DOHH2 (cell line): ENCODE data around the gene HNRNPR.
"Not testable (repeated sequence)": the region's sequence is repeated elsewhere in the genome, so short reads cannot be mapped to it uniquely, and the experiment has no call there.

ENCODE experiments used
- H3F3A ChIP-seq: fragments of 200-600 bp; sonication (generic), shearing (Covaris generic); 2 replicates; pipeline ENCODE4 v1.6.0; 2016; ENCODE audit warnings: antibody characterized with exemption, mild to moderate bottlenecking; ENCODE audit not compliant: control insufficient read depth, insufficient read depth
- H3K27ac ChIP-seq: fragments of 200-600 bp; sonication (generic); 2 replicates; pipeline ENCODE4 v1.5.1; 2014; ENCODE audit warnings: low read depth, mild to moderate bottlenecking, low read length, moderate library complexity
- H3K27me3 ChIP-seq: fragments of 200-600 bp; sonication (generic); 2 replicates; pipeline ENCODE4 v1.6.1; 2014; ENCODE audit warnings: mild to moderate bottlenecking, low read length, mixed read lengths; ENCODE audit not compliant: control insufficient read depth
- H3K36me3 ChIP-seq: fragments of 200-600 bp; sonication (generic); 2 replicates; pipeline ENCODE4 v1.6.1; 2014; ENCODE audit warnings: mild to moderate bottlenecking, low read length, moderate library complexity, mixed read lengths; ENCODE audit not compliant: control insufficient read depth
- H3K4me1 ChIP-seq: fragments of 200-600 bp; sonication (generic); 2 replicates; pipeline ENCODE4 v1.6.1; 2014; ENCODE audit warnings: mild to moderate bottlenecking, low read length, mixed read lengths; ENCODE audit not compliant: control insufficient read depth
- H3K4me2 ChIP-seq: fragments of 200-600 bp; sonication (generic); 2 replicates; pipeline ENCODE4 v1.6.0; 2014; ENCODE audit warnings: mild to moderate bottlenecking, low read length, moderate library complexity
- H3K4me3 ChIP-seq: fragments of 200-600 bp; sonication (generic); 2 replicates; pipeline ENCODE4 v1.5.1; 2014; ENCODE audit warnings: mild to moderate bottlenecking, low read length, mixed read lengths
- H3K79me2 ChIP-seq: fragments of 200-600 bp; sonication (generic); 2 replicates; pipeline ENCODE4 v1.6.1; 2014; ENCODE audit warnings: mild to moderate bottlenecking, low read length, mixed read lengths; ENCODE audit not compliant: control insufficient read depth
- H3K9me2 ChIP-seq: fragments of 200-600 bp; sonication (generic); replicated peaks from 2 replicates; pipeline ENCODE4 v1.6.1; 2014; ENCODE audit warnings: mild to moderate bottlenecking, low read length, mixed read lengths; ENCODE audit not compliant: control insufficient read depth
- H3K9me3 ChIP-seq: fragments of 200-600 bp; sonication (generic); 2 replicates; pipeline ENCODE4 v1.6.1; 2014; ENCODE audit warnings: antibody characterized with exemption, low read length, mixed read lengths; ENCODE audit not compliant: control insufficient read depth, insufficient read depth
- H4K20me1 ChIP-seq: fragments of 200-600 bp; sonication (generic); 2 replicates; pipeline ENCODE4 v1.6.0; 2014; ENCODE audit warnings: low read depth, mild to moderate bottlenecking, antibody characterized with exemption, low read length, moderate library complexity; ENCODE audit not compliant: control insufficient read depth, insufficient read depth
- CTCF ChIP-seq: fragments of 200-600 bp; sonication (generic); IDR thresholded peaks from one replicate; pipeline ENCODE4 v1.5.1; 2014; ENCODE audit warnings: antibody characterized with exemption, mild to moderate bottlenecking, low read depth, low read length; ENCODE audit not compliant: poor library complexity, severe bottlenecking
- EZH2phosphoT487 ChIP-seq: fragments of 200-600 bp; sonication (generic); IDR thresholded peaks from 2 replicates; pipeline ENCODE4 v1.6.1; 2017; ENCODE audit warnings: borderline replicate concordance, mild to moderate bottlenecking, antibody characterized with exemption, low read length, moderate library complexity, mixed read lengths

Gene HNRNPR

GRCh38 chr1:23330846-23331245 is 13.2 kb downstream of the HNRNPR start:
- Histone ChIP-seq H3K9me3 (no peaks in the 10 kb centered on the region), H4K20me1 (peaks cover 19% of the 10 kb centered on the region), H3K4me2 (no peak overlapping the region), H3K79me2 (peaks cover 94% of the 10 kb centered on the region), H3K36me3 (peaks cover 92% of the 10 kb centered on the region), H3K27ac (no peak overlapping the region), H3K27me3 (no peaks in the 10 kb centered on the region), H3F3A (no peaks in the 10 kb centered on the region), H3K4me1 (no peaks in the 10 kb centered on the region), H3K9me2 (no peaks in the 10 kb centered on the region), H3K4me3 (no peak overlapping the region)
- TF ChIP-seq CTCF (no peak), EZH2phosphoT487 (no peak)

GRCh38 chr1:23325393-23325792 is 18.7 kb downstream of the HNRNPR start:
- TF ChIP-seq CTCF: no peak
- TF ChIP-seq EZH2phosphoT487: no peak
- H3K79me2 ChIP-seq: peaks cover 81% of the 10 kb centered on the region
- no peak overlapping the region for H3K4me3 ChIP-seq
- no peaks in the 10 kb centered on the region for H3K9me2 ChIP-seq
- H3K4me1 ChIP-seq: peaks cover 13% of the 10 kb centered on the region
- no peaks in the 10 kb centered on the region for H3K27me3 ChIP-seq
- no peak overlapping the region for H3K4me2 ChIP-seq
- peaks cover 11% of the 10 kb centered on the region for H4K20me1 ChIP-seq
- no peaks in the 10 kb centered on the region for H3K9me3 ChIP-seq
- no peak overlapping the region for H3K27ac ChIP-seq
- H3K36me3 ChIP-seq: peaks cover 85% of the 10 kb centered on the region
- H3F3A ChIP-seq: peaks cover 12% of the 10 kb centered on the region

- Histone ChIP-seq H3K27me3 (no peaks in the 10 kb centered on the region), H3K9me2 (no peaks in the 10 kb centered on the region), H3K4me1 (peaks cover 13% of the 10 kb centered on the region), H3K79me2 (peaks cover 79% of the 10 kb centered on the region), H3F3A (peaks cover 13% of the 10 kb centered on the region), H3K9me3 (no peaks in the 10 kb centered on the region), H3K27ac (no peak overlapping the region), H4K20me1 (peaks cover 17% of the 10 kb centered on the region), H3K4me2 (no peak overlapping the region), H3K36me3 (peaks cover 84% of the 10 kb centered on the region), H3K4me3 (no peak overlapping the region)
- TF ChIP-seq EZH2phosphoT487 (no peak), CTCF (no peak)
These were observed 21.3 kb downstream of the HNRNPR start for GRCh38 chr1:23322770-23323169.

- Histone ChIP-seq H3F3A (peaks cover 32% of the 10 kb centered on the region), H4K20me1 (peaks cover 20% of the 10 kb centered on the region; the same call in 1 of the 2 replicates), H3K36me3 (peaks cover 98% of the 10 kb centered on the region), H3K79me2 (peaks cover 56% of the 10 kb centered on the region)
- H3K4me1 ChIP-seq, H3K4me3 ChIP-seq, H3K27ac ChIP-seq, H3K4me2 ChIP-seq, H3K9me3 ChIP-seq, H3K27me3 ChIP-seq, H3K9me2 ChIP-seq: not testable (repeated sequence)
These were observed 33.8 kb downstream of the HNRNPR start for GRCh38 chr1:23310280-23310679.
